ENCODE results near the gene SURF4.

- TF ChIP-seq CTCF (IDR thresholded peaks at IDR 0.05) (no peak), POLR2A (IDR thresholded peaks at IDR 0.05) (no peak), EP300 (IDR thresholded peaks at IDR 0.05) (no peak), POLR2AphosphoS5 (IDR thresholded peaks at IDR 0.05) (no peak)
Measured at GRCh38 chr9:133348718-133349573, 26.9 kb downstream of the SURF4 start.
